Keratinocyte (primary cell): Measurements from ENCODE around the gene ADAMTS4.

Experiments used
- EZH2 ChIP-seq: IDR thresholded peaks from one replicate; pipeline ENCODE4 v1.6.1; 2012; ENCODE audit warnings: inconsistent platforms, mild to moderate bottlenecking, low read length, moderate library complexity
- TF ChIP-seq, protein P1 (sequence below), 3 experiments: IDR thresholded peaks in 1 of 3; conservative IDR thresholded peaks in 1 of 3; optimal IDR thresholded peaks in 1 of 3; 2 replicates in 2 of 3; 3 replicates in 1 of 3; pipeline versions ENCODE3 to v1.5.1; 2011; ENCODE audit warnings: low read length in 3 of 3, mild to moderate bottlenecking in 3 of 3, moderate library complexity in 2 of 3, control low read depth in 1 of 3, inconsistent platforms in 1 of 3; ENCODE audit not compliant: insufficient read depth in 2 of 3; ENCODE audit errors: extremely low read depth in 1 of 3

DNA sequence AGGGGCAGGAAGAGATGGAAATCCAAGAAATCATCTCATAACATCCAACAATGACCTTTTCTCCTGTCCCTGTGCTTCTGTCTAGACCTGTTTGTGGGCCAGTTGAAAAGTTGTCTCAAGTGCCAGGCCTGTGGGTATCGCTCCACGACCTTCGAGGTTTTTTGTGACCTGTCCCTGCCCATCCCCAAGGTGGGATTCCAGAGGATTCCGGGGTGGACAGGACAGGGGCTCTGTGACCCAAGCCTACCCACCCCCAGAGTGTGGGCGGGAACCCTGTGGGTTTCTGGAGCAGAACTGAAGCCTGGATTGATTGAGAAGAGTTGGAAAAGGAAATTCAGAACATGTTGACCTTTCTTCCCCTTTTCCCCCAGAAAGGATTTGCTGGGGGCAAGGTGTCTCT, 35.1 kb downstream of the ADAMTS4 start:
- TF ChIP-seq, protein P1, sequence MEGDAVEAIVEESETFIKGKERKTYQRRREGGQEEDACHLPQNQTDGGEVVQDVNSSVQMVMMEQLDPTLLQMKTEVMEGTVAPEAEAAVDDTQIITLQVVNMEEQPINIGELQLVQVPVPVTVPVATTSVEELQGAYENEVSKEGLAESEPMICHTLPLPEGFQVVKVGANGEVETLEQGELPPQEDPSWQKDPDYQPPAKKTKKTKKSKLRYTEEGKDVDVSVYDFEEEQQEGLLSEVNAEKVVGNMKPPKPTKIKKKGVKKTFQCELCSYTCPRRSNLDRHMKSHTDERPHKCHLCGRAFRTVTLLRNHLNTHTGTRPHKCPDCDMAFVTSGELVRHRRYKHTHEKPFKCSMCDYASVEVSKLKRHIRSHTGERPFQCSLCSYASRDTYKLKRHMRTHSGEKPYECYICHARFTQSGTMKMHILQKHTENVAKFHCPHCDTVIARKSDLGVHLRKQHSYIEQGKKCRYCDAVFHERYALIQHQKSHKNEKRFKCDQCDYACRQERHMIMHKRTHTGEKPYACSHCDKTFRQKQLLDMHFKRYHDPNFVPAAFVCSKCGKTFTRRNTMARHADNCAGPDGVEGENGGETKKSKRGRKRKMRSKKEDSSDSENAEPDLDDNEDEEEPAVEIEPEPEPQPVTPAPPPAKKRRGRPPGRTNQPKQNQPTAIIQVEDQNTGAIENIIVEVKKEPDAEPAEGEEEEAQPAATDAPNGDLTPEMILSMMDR (optimal IDR thresholded peaks at IDR 0.05 in 1 of 3, IDR thresholded peaks at IDR 0.05 in 1 of 3, conservative IDR thresholded peaks at IDR 0.05 in 1 of 3; ENCODE audit: extremely low read depth in 1 of 3, insufficient read depth in 2 of 3, low read length in 3 of 3), result no peak
- no peak for TF ChIP-seq EZH2
